ENCODE measurements around the gene PHF8. TPM values are rescaled to one million over a fixed set of nuclear protein-coding genes. Genes with fewer than 3 reads are reported as not detected.

The PHF8 gene
- total RNA-seq, 1 donor from 2014 or later: 10.1 TPM

GRCh38 chrX:54042609-54043021 is 1.7 kb downstream of the PHF8 start:
- DNase-seq (ENCODE audit: missing footprints) (no peak), ATAC-seq (no peak)
- intact Hi-C loops (cut with DNase I): loop anchor here (5.0 to 10.0 kb wide), 2 partner anchors 140 to 358 kb away; partner anchors contain the start of genes FAM120C and HUWE1

- DNase-seq (ENCODE audit: missing footprints) (no peak), ATAC-seq (no peak)
- intact Hi-C loops (cut with DNase I): no loop called here
Observed at GRCh38 chrX:54030329-54030728, 13.9 kb downstream of the PHF8 start.

GRCh38 chrX:54029529-54030143 is 14.6 kb downstream of the PHF8 start:
- DNase-seq (ENCODE audit: missing footprints) (no peak), ATAC-seq (no peak)
- intact Hi-C loops (cut with DNase I): no loop called here

DNA sequence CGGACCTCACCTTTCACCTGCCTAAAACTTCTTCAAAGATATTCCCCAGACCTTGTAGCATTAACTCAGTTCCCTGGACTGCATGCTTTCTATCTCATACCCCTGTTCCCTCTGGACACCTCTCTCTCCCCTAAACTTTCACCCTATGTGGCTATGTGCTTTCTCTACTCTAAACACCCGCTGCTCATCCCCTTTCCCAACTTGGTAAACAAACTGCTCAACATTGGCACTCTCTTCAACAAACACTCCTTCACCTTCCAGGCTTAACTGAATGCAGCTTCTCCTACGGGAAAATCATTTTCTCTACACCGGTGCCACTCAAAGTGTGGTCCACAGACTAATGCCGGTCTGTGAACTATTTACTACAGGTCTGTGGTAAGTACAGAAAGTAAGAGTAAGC is 19.9 kb downstream of the PHF8 start:
- ATAC-seq (no peak), DNase-seq (ENCODE audit: missing footprints) (no peak)
- intact Hi-C loops (cut with DNase I): no loop called here

- intact Hi-C loops (cut with DNase I): no loop called here
- no peak for DNase-seq (ENCODE audit: missing footprints)
- ATAC-seq: no peak
Observed at GRCh38 chrX:54012830-54013500, 31.3 kb downstream of the PHF8 start.

DNA sequence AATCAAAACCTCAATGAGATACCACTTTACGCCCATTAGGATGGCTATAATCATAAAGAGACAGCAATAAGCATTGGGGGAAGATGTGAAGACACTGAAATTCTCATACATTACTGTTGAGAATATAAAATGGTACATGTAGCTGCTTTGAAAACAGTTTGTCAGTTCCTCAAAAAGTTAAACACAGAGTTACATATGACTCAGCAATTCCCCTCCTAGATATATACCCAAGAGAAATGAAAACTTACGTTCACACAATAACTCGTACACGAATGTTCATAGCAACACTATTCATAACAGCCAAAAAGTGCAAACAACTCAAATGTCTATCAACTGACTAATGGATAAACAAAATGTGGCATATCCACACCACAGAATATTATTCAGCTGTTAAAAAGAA is 36.6 kb downstream of the PHF8 start:
- no peak for ATAC-seq
- intact Hi-C loops (cut with DNase I): no loop called here
- DNase-seq (ENCODE audit: missing footprints): no peak

- intact Hi-C loops (cut with DNase I): no loop called here
- DNase-seq (ENCODE audit: missing footprints) (no peak), ATAC-seq (no peak)
Observed at GRCh38 chrX:53997724-53998123, 46.5 kb downstream of the PHF8 start.

DNA sequence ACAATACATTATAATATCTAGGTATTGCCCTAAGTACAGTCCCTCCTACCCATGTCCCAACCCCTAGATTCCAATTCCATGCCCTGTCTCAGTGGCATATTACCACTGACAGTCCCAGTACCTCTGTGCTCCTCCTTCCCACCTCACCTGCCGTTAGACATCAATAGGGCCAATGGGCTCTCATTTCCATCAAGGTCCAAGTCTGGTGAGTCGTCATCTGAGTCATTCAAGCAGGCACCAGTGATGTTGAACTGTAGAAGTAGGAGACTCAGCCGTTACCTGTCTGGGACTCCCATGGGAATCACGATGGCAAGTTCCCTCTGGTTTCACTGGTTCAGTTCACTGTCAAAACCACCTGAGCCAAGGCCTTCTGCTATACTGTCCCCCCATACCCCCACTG is 51.7 kb downstream of the PHF8 start:
- DNase-seq (ENCODE audit: missing footprints): no peak
- ATAC-seq: no peak
- intact Hi-C loops (cut with DNase I): no loop called here

DNA sequence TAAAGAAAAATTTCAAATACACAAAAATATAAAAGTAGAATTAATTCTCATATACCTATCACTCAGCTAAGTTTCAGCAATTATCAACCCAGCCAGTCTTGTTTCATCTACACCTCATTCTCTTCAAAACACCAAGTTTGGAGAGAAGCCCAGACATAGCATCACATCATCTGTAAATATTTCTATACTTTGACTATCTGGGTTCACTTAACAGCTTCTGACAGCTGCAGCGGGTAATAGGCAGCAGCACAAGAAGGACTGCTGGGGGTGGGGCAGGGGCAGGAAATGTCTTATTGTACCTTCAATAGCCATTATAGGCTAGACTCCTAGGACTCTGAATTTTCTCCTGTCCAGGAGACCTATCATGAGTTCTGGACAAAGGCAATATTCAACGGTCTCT is 54.1 kb downstream of the PHF8 start:
- intact Hi-C loops (cut with DNase I): no loop called here
- DNase-seq (ENCODE audit: missing footprints) (no peak), ATAC-seq (no peak)

- DNase-seq (ENCODE audit: missing footprints) (no peak), ATAC-seq (no peak)
- intact Hi-C loops (cut with DNase I): no loop called here
Observed at GRCh38 chrX:53984895-53985294, 59.4 kb downstream of the PHF8 start.

DNA sequence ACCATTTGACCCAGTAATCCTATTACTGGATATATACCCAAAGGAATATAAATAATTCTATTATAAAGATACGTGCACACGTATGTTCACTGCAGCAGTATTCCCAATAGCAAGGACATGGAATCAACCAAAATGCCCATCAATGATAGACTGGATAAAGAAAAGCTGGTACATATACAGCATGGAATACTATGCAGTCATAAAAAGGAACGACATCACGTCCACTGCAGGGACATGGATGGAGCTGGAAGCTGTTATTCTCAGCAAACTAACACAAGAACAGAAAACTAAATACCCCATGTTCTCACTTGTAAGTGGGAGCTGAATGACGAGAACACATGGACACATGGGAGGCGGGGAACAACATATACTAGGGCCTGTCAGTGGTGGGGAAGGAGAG is 69.7 kb downstream of the PHF8 start:
- DNase-seq (ENCODE audit: missing footprints) (no peak), ATAC-seq (no peak)
- intact Hi-C loops (cut with DNase I): no loop called here

GRCh38 chrX:53969540-53969939 is 74.7 kb downstream of the PHF8 start:
- ATAC-seq (no peak), DNase-seq (ENCODE audit: missing footprints) (no peak)
- intact Hi-C loops (cut with DNase I): no loop called here

DNA sequence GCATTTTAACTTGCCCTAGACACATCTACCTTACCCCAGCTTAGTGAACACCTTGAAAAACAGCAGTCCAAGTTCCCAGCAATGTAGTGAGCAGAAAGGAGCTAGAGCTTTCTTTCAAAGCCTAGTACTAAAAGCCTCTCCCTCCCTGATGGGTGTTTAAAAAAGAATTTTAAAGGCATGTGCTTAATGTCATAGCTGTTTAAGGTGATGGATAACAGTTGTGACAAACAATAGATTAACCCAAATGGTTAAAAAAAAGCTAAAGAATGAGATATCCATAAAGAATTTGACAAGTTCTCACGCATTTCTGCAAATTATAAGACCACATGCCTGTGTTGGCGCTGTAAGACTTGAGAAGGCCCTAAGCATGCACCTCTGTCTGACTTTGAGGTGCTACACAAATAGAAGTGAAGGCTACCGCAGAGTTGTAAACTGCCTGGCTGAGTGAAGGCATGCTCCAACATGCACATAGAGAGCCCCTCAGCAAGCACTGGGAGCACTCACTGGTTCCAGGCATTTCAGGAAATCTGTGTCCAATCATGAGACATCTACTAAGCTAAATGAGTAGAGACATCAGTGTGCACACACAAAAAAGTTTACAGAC is 94.0 kb downstream of the PHF8 start:
- no peak for DNase-seq (ENCODE audit: missing footprints)
- no peak for ATAC-seq
- intact Hi-C loops (cut with DNase I): no loop called here

DNA sequence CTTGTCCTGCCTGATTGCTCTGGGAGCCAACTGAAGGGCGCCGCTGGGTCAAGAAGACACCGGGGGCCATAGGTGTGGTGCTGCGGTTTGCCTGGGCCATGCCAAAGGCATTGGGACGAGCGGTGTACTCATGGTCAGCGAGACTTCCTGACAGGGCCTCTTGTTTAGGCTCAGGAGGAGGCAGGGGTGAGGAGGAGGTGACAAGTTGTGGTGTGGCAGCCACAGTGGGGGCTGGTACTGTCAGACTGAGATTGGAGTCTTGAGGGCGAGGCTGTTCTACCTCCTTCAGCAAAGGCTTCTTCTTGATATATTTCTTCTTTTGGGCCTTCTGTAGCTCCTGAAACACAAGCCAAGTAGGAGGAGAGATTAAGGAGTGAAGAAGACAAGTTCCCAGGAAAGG is 104.1 kb downstream of the PHF8 start:
- intact Hi-C loops (cut with DNase I): no loop called here
- ATAC-seq: no peak
- DNase-seq (ENCODE audit: missing footprints): no peak

DNA sequence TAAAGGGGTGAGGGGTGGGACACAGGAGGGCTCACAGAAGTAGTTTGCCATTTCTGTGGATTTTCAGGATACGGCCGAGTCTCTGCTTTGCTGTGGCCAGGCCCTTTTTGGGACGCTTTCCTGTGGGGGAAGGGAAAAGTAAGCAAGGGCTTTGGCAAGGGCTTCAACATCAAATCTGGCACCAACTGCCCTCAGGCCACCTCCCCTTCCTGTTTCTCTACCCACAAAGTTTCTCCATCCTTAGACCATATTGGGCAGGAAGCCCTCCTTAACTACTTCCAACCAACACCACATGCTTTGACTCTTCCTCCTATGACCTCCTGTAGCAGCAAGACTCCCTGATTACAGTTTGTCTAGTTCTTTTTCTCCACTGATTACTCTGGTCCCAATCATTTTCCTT is 105.1 kb downstream of the PHF8 start:
- intact Hi-C loops (cut with DNase I): no loop called here
- DNase-seq (ENCODE audit: missing footprints): no peak
- no peak for ATAC-seq

DNA sequence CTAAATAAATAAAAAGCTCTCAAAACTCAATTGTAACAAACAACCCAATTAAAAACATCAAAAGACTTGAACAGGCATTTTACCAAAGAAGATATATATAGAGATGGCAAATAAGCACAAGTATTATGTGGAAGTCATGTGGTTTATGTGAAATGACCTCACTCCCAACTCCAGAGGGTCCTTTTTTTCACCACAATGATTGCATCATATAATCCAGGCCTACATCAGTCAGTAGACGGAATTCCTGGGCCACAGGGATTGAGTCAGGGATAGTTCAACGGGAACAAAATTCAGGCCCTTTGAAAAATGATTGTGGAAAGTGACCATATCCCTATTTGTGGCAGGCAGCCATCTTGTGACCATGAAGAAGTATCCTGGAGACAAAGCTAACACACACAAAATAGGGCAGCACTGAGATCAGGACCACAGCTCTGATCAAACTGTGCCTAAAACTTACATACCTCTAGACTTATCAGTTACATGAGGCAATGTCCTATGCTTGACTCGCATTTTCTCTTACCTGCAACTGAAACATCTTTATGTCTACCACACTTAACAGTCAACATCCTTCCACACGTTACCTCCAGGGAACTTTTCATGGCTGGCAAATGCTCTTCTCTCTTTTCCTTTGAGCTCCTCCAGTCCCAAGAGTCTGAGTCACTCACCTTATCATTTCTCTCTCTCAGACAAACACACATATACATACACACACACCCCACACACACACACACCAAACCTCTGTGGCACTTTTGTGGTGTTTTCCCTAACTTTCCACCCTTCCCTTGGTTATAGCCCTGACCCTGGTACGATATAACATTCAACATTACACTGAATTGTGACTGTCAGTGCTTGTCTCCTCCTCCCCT is 113.5 kb downstream of the PHF8 start:
- DNase-seq (ENCODE audit: missing footprints) (no peak), ATAC-seq (no peak)
- intact Hi-C loops (cut with DNase I): no loop called here

GRCh38 chrX:53926030-53926429 is 118.2 kb downstream of the PHF8 start:
- intact Hi-C loops (cut with DNase I): no loop called here
- ATAC-seq (no peak), DNase-seq (ENCODE audit: missing footprints) (no peak)

GRCh38 chrX:53918702-53919101 is 125.6 kb downstream of the PHF8 start:
- no peak for ATAC-seq
- intact Hi-C loops (cut with DNase I): no loop called here
- no peak for DNase-seq (ENCODE audit: missing footprints)

DNA sequence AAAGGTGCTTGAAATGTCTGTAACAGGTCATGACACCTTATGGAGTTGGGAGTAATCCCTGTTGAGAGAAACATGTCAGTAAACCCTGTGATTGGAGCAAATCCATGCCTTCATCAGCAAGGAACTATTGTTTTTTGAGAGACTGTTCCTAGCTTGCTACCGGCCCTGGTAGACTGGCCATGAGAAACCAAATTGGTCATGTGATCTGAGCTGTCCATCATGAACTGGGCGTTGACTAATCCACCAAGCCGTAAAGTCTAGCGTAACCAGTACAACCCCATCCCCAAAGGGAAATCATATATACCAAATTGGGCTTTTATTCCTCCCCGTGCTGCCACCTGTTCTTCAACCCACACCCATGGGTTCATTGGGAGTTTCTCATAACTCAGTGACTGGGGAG is 143.7 kb downstream of the PHF8 start:
- no peak for ATAC-seq
- intact Hi-C loops (cut with DNase I): no loop called here

DNA sequence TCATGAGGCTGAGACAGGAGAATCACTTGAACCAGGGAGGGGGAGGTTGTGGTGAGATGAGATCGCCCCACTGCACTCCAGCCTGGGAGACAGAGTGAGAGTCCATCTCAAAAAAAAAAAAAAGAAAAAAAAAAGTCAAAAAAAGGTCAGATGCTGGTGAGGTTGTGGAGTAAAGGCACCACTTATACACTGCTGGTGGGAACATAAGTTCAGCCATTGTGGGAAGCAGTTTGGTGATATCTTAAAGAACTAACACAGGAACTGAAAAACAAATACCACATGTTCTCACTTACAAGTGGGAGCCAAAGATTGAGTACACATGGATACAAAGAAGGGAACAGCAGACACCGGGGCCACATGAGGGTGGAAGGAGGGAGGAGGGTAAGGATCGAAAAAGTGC is 149.0 kb downstream of the PHF8 start:
- no peak for DNase-seq (ENCODE audit: missing footprints)
- no peak for ATAC-seq
- intact Hi-C loops (cut with DNase I): no loop called here

More for the DNA sequence above, 143.7 kb downstream of the PHF8 start:
- no peak for DNase-seq (ENCODE audit: missing footprints)

Data from Right ventricle myocardium inferior (tissue), 1 donor.